Lower leg skin (tissue), 3 donors: ENCODE results near the gene FREM2.

Experiments used
- POLR2A ChIP-seq, 2 donors: fragments of 450-650 bp; IDR thresholded peaks; one replicate each; pipeline ENCODE4 v1.6.1; 2016 to 2017; ENCODE audit warnings: antibody characterized with exemption in 2 of 2, mild to moderate bottlenecking in 1 of 2, moderate library complexity in 1 of 2
- TF ChIP-seq, protein P1 (sequence below), 3 donors: fragments of 450-650 bp; IDR thresholded peaks; one replicate each; pipeline ENCODE4 v1.5.1; 2016; ENCODE audit warnings: antibody characterized with exemption in 3 of 3, mild to moderate bottlenecking in 3 of 3, moderate library complexity in 2 of 3

DNA sequence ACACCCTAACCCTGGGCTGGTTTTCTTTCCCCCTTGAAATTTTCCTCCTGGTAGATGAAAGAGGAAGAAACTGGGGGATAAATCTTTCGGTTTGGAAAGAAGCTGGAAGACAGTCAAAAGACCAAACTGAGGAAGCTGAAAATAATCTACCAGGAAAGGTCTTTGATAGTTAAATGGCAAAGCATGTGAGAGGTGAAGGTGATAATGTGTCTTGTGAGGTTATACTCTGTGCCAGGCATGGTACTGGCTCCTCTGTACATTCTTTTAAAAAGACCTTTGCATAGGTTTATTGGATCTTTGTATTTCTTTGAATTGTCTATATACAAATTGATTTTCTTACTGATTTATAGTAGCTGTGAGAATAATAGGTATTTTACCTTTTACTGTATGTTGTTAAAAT is 98.6 kb downstream of the FREM2 start:
- TF ChIP-seq, protein P1, sequence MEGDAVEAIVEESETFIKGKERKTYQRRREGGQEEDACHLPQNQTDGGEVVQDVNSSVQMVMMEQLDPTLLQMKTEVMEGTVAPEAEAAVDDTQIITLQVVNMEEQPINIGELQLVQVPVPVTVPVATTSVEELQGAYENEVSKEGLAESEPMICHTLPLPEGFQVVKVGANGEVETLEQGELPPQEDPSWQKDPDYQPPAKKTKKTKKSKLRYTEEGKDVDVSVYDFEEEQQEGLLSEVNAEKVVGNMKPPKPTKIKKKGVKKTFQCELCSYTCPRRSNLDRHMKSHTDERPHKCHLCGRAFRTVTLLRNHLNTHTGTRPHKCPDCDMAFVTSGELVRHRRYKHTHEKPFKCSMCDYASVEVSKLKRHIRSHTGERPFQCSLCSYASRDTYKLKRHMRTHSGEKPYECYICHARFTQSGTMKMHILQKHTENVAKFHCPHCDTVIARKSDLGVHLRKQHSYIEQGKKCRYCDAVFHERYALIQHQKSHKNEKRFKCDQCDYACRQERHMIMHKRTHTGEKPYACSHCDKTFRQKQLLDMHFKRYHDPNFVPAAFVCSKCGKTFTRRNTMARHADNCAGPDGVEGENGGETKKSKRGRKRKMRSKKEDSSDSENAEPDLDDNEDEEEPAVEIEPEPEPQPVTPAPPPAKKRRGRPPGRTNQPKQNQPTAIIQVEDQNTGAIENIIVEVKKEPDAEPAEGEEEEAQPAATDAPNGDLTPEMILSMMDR (IDR thresholded peaks at IDR 0.05): no peak
- no peak for TF ChIP-seq POLR2A (IDR thresholded peaks at IDR 0.05)
